HepG2 (cell line): Measurements from ENCODE around the gene ZG16B. TPM values are rescaled to one million over a fixed set of nuclear protein-coding genes. Genes with fewer than 3 reads are reported as not detected.

ENCODE experiments used
- CCAR2 ChIP-seq: fragments of 200-400 bp; formaldehyde crosslinking; optimal IDR thresholded peaks from 2 replicates; pipeline ENCODE3; 2018; ENCODE audit warnings: low read depth, mild to moderate bottlenecking, low read length, moderate library complexity
- CREB1 ChIP-seq, 2 experiments: fragments of 450-650 bp in 1 of 2; IDR thresholded peaks; 2 replicates each; pipeline ENCODE4 v1.6.1; 2016 to 2017; ENCODE audit warnings: control low read depth in 1 of 2, mild to moderate bottlenecking in 1 of 2, missing compliant biosample characterization in 1 of 2, missing genetic modification characterization in 1 of 2
- CTCF ChIP-seq: sonication (generic); formaldehyde crosslinking; IDR thresholded peaks from 2 replicates; pipeline ENCODE4 v1.5.0; 2020; ENCODE audit warnings: mild to moderate bottlenecking, missing genetic modification reagents, moderate library complexity
- E2F1 ChIP-seq: sonication (generic); formaldehyde crosslinking; IDR thresholded peaks from 2 replicates; pipeline ENCODE4 v1.5.0; 2020; ENCODE audit warnings: missing genetic modification reagents
- ELK4 ChIP-seq: sonication (generic); formaldehyde crosslinking; IDR thresholded peaks from 2 replicates; pipeline ENCODE4 v1.9.0; 2021; ENCODE audit warnings: missing genetic modification reagents, borderline replicate concordance
- EP300 ChIP-seq, 3 experiments: sonication (generic) in 1 of 3; formaldehyde crosslinking in 1 of 3; IDR thresholded peaks; 2 replicates each; pipeline versions ENCODE4 v1.5.1 to v1.6.1; 2011 to 2020; ENCODE audit warnings: low read depth in 2 of 3, low read length in 2 of 3, borderline replicate concordance in 1 of 3, improper control_type of control experiment in 1 of 3, mild to moderate bottlenecking in 1 of 3, missing genetic modification reagents in 1 of 3, moderate library complexity in 1 of 3
- FOXA3 ChIP-seq: IDR thresholded peaks from 2 replicates; pipeline ENCODE4 v1.6.1; 2016; ENCODE audit warnings: missing genetic modification reagents, missing compliant biosample characterization
- HNRNPK ChIP-seq: fragments of 200-400 bp; formaldehyde crosslinking; IDR thresholded peaks from 2 replicates; pipeline ENCODE4 v1.6.1; 2018; ENCODE audit warnings: low read length, low read depth, moderate library complexity, mild to moderate bottlenecking; ENCODE audit not compliant: poor library complexity, severe bottlenecking
- HOXA9 ChIP-seq: sonication (generic); formaldehyde crosslinking; IDR thresholded peaks from 2 replicates; pipeline ENCODE4 v1.8.1; 2022; ENCODE audit warnings: missing genetic modification reagents, mild to moderate bottlenecking, moderate library complexity, borderline replicate concordance
- NCOR1 ChIP-seq: fragments of 200-600 bp; sonication (generic); IDR thresholded peaks from 2 replicates; pipeline ENCODE4 v1.7.0; 2017; ENCODE audit warnings: antibody characterized with exemption, low read length, borderline replicate concordance
- TBX3 ChIP-seq: fragments of 450-650 bp; IDR thresholded peaks from 2 replicates; pipeline ENCODE4 v1.6.1; 2017; ENCODE audit warnings: antibody characterized with exemption, mild to moderate bottlenecking, inconsistent platforms, borderline replicate concordance
- ZBTB7A ChIP-seq: sonication (generic); formaldehyde crosslinking; IDR thresholded peaks from 2 replicates; pipeline ENCODE4 v1.8.0; 2022; ENCODE audit warnings: mild to moderate bottlenecking, missing genetic modification reagents
- ZMYM4 ChIP-seq: sonication (generic); formaldehyde crosslinking; IDR thresholded peaks from 2 replicates; pipeline ENCODE4 v1.8.1; 2023; ENCODE audit warnings: mild to moderate bottlenecking, missing genetic modification reagents
- ZNF224 ChIP-seq: sonication (generic); formaldehyde crosslinking; IDR thresholded peaks from 2 replicates; pipeline ENCODE4 v1.5.0; 2020; ENCODE audit warnings: mild to moderate bottlenecking, missing genetic modification reagents
- ZNF687 ChIP-seq: sonication (generic); formaldehyde crosslinking; IDR thresholded peaks from 2 replicates; pipeline ENCODE4 v1.5.1; 2020; ENCODE audit warnings: mild to moderate bottlenecking, missing genetic modification reagents, moderate library complexity
- ZNF768 ChIP-seq: sonication (generic); formaldehyde crosslinking; IDR thresholded peaks from 2 replicates; pipeline ENCODE4 v1.4.0; 2020; ENCODE audit warnings: missing genetic modification reagents
- ZNF773 ChIP-seq: sonication (generic); formaldehyde crosslinking; IDR thresholded peaks from 2 replicates; pipeline ENCODE4 v1.4.0; 2020; ENCODE audit warnings: missing genetic modification reagents, borderline replicate concordance
- ZNF780A ChIP-seq: sonication (generic); formaldehyde crosslinking; IDR thresholded peaks from 2 replicates; pipeline ENCODE4 v1.8.0; 2022; ENCODE audit warnings: mild to moderate bottlenecking, missing genetic modification reagents, moderate library complexity
- polyA plus RNA-seq, 8 experiments: library from polyadenylated mRNA; depleted of rRNA in 3 of 8; stranded (reverse) in 7 of 8; unstranded in 1 of 8; fragments of >200 nt; fragmentation: Illumina TruSeq in 4 of 8; extraction: Trizol in 4 of 8; gene quantifications; 2 replicates each; pipeline versions ENCODE4 v1.2.1 to v1.2.3, GENCODE V29; 2011 to 2016; ENCODE audit warnings: low read depth in 4 of 8, missing spikeins in 1 of 8, mixed read lengths in 1 of 8; ENCODE audit not compliant: insufficient read depth in 1 of 8
- total RNA-seq, 5 experiments: library from RNA; depleted of rRNA; stranded (reverse); fragments of >200 nt; fragmentation: Illumina TruSeq; extraction: Trizol; gene quantifications; 2 replicates each; pipeline ENCODE4 v1.2.3, GENCODE V29; 2016; ENCODE audit warnings: low read depth in 1 of 5
- TF ChIP-seq, protein P1 (sequence below): IDR thresholded peaks from 2 replicates; pipeline ENCODE4 v1.6.1; 2016; ENCODE audit warnings: low read depth, borderline replicate concordance

ZG16B gene
- total and polyA plus RNA-seq, 2 of the 13 experiments (the other 11 are each of a cell fraction or from before 2014, with no cell fraction given): 1.5 to 11.3 TPM

- TF ChIP-seq ZNF687: peak; percentile 99
- peak; percentile 74; the same call in 1 of the 2 replicates for TF ChIP-seq ZNF773 (CRISPR knock-in tag)
- no peak for TF ChIP-seq HOXA9 (CRISPR knock-in tag)
- TF ChIP-seq ZNF224 (CRISPR knock-in tag): no peak
- TF ChIP-seq ZNF768: peak; percentile 51; the same call in 1 of the 2 replicates
- TF ChIP-seq HNRNPK: no peak
- no peak for TF ChIP-seq E2F1 (CRISPR knock-in tag)
- no peak; the same call in 1 of the 2 replicates for TF ChIP-seq FOXA3 (CRISPR knock-in tag)
- no peak for TF ChIP-seq CCAR2
- peak; percentile 67; the same call in 1 of the 2 replicates for TF ChIP-seq ELK4 (CRISPR knock-in tag)
- no peak for TF ChIP-seq NCOR1
- 0 out of 2 replicates have a peak, but pooled peaks have one; percentile 20 for TF ChIP-seq CREB1 (IDR thresholded peaks at IDR 0.05)
- no peak; the same call in 1 of the 2 replicates for TF ChIP-seq CREB1 (CRISPR knock-in tag; IDR thresholded peaks at IDR 0.05)
- TF ChIP-seq CTCF (CRISPR knock-in tag): peak; percentile 97
- no peak for TF ChIP-seq ZNF780A (CRISPR knock-in tag)
- peak; percentile 74 for TF ChIP-seq ZMYM4 (CRISPR knock-in tag)
- 0 out of 2 replicates have a peak, but pooled peaks have one; percentile 15 for TF ChIP-seq ZBTB7A (CRISPR knock-in tag)
- TF ChIP-seq, protein P1, sequence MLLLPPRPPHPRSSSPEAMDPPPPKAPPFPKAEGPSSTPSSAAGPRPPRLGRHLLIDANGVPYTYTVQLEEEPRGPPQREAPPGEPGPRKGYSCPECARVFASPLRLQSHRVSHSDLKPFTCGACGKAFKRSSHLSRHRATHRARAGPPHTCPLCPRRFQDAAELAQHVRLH (CRISPR knock-in tag): peak; percentile 46; the same call in 1 of the 2 replicates
- TF ChIP-seq EP300 (IDR thresholded peaks at IDR 0.05; ENCODE audit: low read depth in 2 of 2, low read length in 2 of 2): no peak
- TF ChIP-seq EP300 (CRISPR knock-in tag; IDR thresholded peaks at IDR 0.05; ENCODE audit: borderline replicate concordance): no peak
- no peak for TF ChIP-seq TBX3
These were observed 38.1 kb downstream of the ZG16B start (continued) for GRCh38 chr16:2867987-2868789.
